ENCODE data around the gene HES6. TPM values are rescaled to one million over a fixed set of nuclear protein-coding genes. Genes with fewer than 3 reads are reported as not detected.

The HES6 gene
- total RNA-seq, 1 donor from 2014 or later: 1.8 TPM

DNA sequence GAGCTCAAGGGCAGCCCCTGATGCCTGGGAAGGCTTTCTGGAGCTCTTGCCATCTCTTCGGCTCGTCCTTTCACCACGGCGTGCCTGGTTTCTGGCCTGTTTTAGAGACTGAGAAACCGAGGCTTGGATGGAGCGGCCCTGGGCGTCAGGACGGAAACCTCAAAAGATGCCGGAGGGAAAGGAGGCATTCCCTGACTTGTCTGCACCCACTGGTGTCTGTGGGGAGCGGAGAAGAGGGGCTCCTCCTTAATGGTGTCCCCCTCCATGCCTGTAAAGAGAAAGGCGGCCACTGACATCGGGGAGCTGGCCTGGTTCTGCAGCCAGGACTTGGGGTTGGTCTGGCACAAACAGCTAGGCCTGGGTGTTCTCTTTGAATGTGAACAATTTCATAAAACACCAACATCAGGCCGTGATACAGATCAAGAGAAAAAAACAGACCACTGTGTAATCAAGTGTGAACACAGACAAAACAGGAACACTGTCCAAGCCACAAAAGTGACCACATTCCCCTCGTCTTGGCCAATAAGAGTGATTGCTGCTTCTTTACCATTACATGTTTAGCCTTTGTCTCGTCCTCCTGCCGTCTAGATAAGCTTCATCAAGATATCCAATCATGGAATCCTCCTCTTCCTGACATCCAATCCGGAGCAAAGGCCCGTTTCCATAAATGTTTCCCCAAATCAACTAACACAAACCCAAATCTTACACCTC lies 35.7 kb downstream of the HES6 start:
- intact Hi-C loops (cut with micrococcal nuclease): loop anchor here (1.0 to 5.0 kb wide), 8 partner anchors 27 to 502 kb away; partner anchors contain the start of genes ASB1, HES6 and PER2

GRCh38 chr2:238203094-238203972 lies 36.5 kb downstream of the HES6 start, which contains the start of gene ILKAP:
Gene ILKAP (minus strand): TSS chr2:238203695. CDS start chr2:238203553, 142 bp downstream.
- intact Hi-C loops (cut with micrococcal nuclease): loop anchor here (1.0 to 5.0 kb wide), 8 partner anchors 28 to 501 kb away; partner anchors contain the start of genes ASB1, HES6 and PER2

DNA sequence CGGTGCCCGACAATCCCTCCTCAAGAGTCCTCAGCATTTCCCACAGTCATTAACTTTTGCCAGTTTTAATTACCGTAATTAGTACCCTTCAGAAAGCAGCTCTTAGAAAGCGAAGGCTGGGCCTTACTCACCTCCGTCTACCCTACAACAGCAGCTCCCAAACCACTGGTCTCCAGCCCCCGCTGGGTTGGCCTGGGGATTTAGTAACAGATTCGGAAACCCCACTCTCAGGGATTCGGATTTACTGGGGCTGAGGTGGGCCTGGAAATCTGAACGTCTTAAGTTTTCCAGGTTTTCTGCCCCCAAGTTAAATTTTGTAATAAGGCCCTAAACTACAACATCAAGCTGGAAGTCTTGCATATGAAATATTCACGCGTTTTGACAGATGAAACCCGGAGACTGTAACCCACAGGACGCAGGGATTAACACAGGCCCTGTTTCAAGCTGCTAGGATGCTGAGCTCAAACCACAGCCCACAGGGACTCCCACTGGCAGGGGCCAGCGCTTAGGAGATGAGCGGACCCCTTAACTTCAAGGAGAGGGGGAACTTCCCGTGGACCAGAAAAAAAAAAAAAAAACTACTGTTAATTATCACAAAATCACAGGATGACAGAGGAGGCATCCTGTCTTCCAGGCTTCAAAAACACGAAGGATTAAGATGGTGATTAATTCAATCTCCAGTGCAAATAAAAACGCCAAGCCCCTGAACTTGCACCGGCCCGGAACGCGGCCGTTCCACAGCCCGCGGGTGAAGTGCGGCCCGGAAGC lies 37.3 kb downstream of the HES6 start:
- intact Hi-C loops (cut with micrococcal nuclease): loop anchor here (1.0 to 5.0 kb wide), 8 partner anchors 29 to 500 kb away; partner anchors contain the start of genes ASB1, HES6 and PER2

GRCh38 chr2:238190445-238190844 lies 49.4 kb downstream of the HES6 start:
- intact Hi-C loops (cut with micrococcal nuclease): no loop called here

Other genes starting within 250 kb of the HES6 start
- gene SCLY, start 179.0 kb downstream of the HES6 start, total RNA-seq: 55.5 and 56.9 TPM in 2 replicates
- 0.15 and 0.17 TPM in 2 replicates for gene ESPNL, start 139.7 kb downstream of the HES6 start, total RNA-seq
- gene KLHL30, start 101.4 kb downstream of the HES6 start, total RNA-seq: not detected in 2 replicates
- gene ERFE, start 81.1 kb downstream of the HES6 start, total RNA-seq: not detected in 2 replicates
- gene ILKAP, start 36.3 kb downstream of the HES6 start, total RNA-seq: 70.2 and 74.8 TPM in 2 replicates
- gene PER2, start 48.6 kb upstream of the HES6 start, total RNA-seq: 10.6 and 10.7 TPM in 2 replicates
- 7.8 and 10.8 TPM in 2 replicates for gene TRAF3IP1, start 80.5 kb upstream of the HES6 start, total RNA-seq
- 27.6 and 37.2 TPM in 2 replicates for gene ASB1, start 186.9 kb upstream of the HES6 start, total RNA-seq